ENCODE data around the gene PLA2G4A. TPM values are rescaled to one million over a fixed set of nuclear protein-coding genes. Genes with fewer than 3 reads are reported as not detected.

The PLA2G4A gene
- polyA plus RNA-seq, 1 of the 3 experiments (the other 2 are of a cell fraction) = 0.26 TPM

- no peaks in the 10 kb centered on the region for H3K9me3 ChIP-seq
- no peak overlapping the region for H3K27ac ChIP-seq (ENCODE audit: low read depth in 2 of 2, low read length in 1 of 2)
- H3K9ac ChIP-seq = no peak overlapping the region
- H3F3A ChIP-seq (replicated peaks; ENCODE audit: insufficient read depth) = no peaks in the 10 kb centered on the region
- H3K27me3 ChIP-seq (ENCODE audit: insufficient read depth) = no peaks in the 10 kb centered on the region
- H3K4me3 ChIP-seq (ENCODE audit: low read depth in 2 of 2, low read length in 1 of 2) = no peak overlapping the region; a peak in 1 of 4 replicates
- H4K20me1 ChIP-seq (ENCODE audit: insufficient read depth) = no peaks in the 10 kb centered on the region
- peaks cover 0 to 2% of the 10 kb centered on the region in 2 experiments; a peak in 2 of 4 replicates for H3K4me1 ChIP-seq (ENCODE audit: control insufficient read depth in 1 of 2, insufficient read depth in 2 of 2, low read depth in 1 of 2, low read length in 1 of 2)
- no peaks in the 10 kb centered on the region for H3K9me2 ChIP-seq
- ChIA-PET CTCF (interaction anchor here (0.6 to 1.6 kb wide), 33 partner anchors 8 to 611 kb away, joined by 3 to 14 read pairs (median 4); partner anchors contain the start of genes ODR4 and TPR), POLR2A (no interaction called here)
- peak; percentile 39 for DNase-seq
- H3K79me2 ChIP-seq (ENCODE audit: insufficient read depth) = no peaks in the 10 kb centered on the region
- H2AFZ ChIP-seq (ENCODE audit: low read depth) = peak overlapping the region; percentile 64; the same call in 1 of the 2 replicates
- TF ChIP-seq NRF1 (IDR thresholded peaks at IDR 0.05; ENCODE audit: low read depth, low read length) (no peak), IRF3 (IDR thresholded peaks at IDR 0.05; ENCODE audit: low read depth, low read length) (no peak), EZH2phosphoT487 (IDR thresholded peaks at IDR 0.05; ENCODE audit: borderline replicate concordance, low read depth) (no peak), SMC3 (IDR thresholded peaks at IDR 0.05; ENCODE audit: low read depth, low read length) (peak; percentile 93), TCF12 (IDR thresholded peaks at IDR 0.05) (no peak), PBX3 (IDR thresholded peaks at IDR 0.05) (no peak), MEF2A (IDR thresholded peaks at IDR 0.05; ENCODE audit: borderline replicate concordance, low read depth) (no peak), RAD21 (IDR thresholded peaks at IDR 0.05; ENCODE audit: low read length) (peak; percentile 97), CHD2 (IDR thresholded peaks at IDR 0.05; ENCODE audit: low read length, partially characterized antibody) (no peak), CTCF (IDR thresholded peaks at IDR 0.05) (peak; percentile 84), ZBTB33 (IDR thresholded peaks at IDR 0.05; ENCODE audit: borderline replicate concordance, low read depth) (no peak), RFX5 (IDR thresholded peaks at IDR 0.05; ENCODE audit: low read length) (no peak)
- no peaks in the 10 kb centered on the region for H3K36me3 ChIP-seq (replicated peaks in 1 of 2; ENCODE audit: control insufficient read depth in 1 of 2, insufficient read depth in 2 of 2, low read length in 1 of 2)
- WGBS (ENCODE audit: low lambda C conversion rate) = 2% methylated on average over 2 of the region's 2 CpGs
- no peak overlapping the region for H3K4me2 ChIP-seq
Observed at GRCh38 chr1:186985889-186986491, 157.2 kb downstream of the PLA2G4A start.
